ENCODE results near the gene DPPA4.
"Not testable (repeated sequence)": the region's sequence is repeated elsewhere in the genome, so short reads cannot be mapped to it uniquely, and the experiment has no call there.

DPPA4 gene, protein sequence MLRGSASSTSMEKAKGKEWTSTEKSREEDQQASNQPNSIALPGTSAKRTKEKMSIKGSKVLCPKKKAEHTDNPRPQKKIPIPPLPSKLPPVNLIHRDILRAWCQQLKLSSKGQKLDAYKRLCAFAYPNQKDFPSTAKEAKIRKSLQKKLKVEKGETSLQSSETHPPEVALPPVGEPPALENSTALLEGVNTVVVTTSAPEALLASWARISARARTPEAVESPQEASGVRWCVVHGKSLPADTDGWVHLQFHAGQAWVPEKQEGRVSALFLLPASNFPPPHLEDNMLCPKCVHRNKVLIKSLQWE

DNA sequence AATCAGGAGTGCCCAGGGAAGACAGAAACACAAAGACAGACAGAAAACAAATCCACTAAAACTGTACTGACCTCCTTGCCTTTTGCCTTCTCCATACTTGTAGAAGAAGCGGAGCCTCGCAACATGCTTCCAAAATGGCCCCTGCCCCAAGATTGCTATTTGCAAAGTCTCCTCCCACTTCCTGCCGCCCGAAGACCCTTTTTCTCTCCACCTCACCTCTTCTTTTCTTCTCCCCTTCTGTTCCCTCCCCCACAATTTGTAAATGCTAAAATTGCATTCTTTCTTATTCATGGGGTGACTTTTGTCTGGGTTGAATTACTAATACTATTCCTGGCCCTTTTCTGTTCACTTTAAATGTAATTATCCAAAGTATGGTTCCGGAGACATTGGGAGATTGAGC is at the start of gene DPPA4:
TSS of gene DPPA4 (minus strand) at position 154 of the 400 bp plus-strand sequence. CDS start at position 125, 29 bp downstream.
- no peak for DNase-seq (ENCODE audit: low spot score)

DNA sequence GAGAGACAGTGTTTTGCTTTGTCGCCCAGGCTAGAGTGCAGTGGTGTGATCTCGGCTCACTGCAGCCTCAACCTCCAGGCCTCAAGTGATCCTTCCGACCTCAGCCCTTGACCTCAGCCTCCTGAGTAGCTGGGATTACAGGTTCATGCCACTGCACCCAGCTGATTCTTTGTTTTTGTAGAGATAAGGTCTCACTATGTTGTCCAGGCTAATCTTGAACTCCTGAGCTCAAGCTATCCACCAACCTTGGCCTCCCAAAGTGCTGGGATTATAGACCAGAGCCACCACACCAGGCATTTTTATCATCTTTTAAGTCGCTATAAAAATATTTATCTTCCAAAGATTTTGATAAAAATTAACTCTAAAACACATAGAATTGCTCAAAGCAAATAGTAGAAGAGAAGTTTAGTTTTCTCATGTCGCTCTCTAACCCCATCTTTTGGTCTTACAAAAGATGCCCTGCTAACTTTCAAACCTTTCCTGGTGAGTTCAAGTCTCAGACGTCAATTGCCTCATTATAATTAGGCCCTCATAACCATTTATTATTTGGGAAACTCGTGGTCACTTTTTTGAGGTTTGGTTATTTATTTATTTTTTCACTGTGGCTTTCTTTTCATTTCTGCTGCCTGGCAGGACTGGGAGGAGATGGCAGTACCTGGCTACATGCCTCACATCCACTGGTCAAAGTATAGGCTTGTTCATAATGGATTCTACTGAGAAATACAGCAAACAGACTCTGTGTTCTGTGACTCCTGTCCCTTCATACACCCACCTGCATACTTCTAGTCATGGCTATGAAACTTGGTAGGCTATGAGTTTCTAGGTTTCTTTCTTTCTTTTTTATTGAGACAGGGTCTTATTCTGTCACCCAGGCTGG is 48.3 kb upstream of the DPPA4 start:
- DNase-seq (ENCODE audit: low spot score): no peak

DNA sequence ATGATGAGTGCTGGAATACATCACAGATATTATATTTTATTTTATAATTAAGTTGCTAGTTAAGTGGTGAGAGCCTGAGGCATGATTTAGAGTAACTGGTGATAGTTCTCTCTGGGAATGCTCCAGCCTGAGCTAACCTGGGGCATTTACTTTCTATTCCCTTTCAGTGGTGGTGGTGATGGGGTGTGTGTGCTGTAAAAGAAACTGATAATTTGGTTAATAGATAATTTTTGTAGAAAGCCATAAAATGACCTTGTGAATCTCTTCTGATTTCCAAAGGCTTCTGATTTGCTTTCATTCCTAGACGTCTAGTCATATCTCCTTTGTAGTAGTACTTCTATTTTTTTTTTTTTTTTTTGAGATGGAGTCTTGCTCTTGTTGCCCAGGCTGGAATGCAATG is 46.8 kb upstream of the DPPA4 start:
- DNase-seq (ENCODE audit: low spot score): no peak

DNA sequence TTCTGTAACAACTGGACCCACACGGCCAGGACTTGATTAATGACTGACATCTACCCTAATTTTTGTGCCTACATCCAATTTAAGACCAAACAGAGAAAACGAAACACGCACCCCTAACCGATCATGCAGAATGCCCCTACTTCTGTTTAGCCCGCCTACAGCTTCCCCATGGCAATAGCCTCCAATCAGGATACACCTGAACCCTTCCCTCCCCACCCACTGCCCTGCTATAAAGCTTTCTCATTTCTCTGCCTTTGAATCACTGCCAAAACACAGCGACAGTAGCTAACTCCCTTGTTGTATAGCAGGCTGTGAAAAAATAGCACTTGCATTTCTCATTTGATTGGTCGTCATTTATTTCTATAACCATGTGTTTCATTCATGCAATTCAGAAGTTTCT is 45.2 kb upstream of the DPPA4 start:
- no peak for DNase-seq (ENCODE audit: low spot score)

DNA sequence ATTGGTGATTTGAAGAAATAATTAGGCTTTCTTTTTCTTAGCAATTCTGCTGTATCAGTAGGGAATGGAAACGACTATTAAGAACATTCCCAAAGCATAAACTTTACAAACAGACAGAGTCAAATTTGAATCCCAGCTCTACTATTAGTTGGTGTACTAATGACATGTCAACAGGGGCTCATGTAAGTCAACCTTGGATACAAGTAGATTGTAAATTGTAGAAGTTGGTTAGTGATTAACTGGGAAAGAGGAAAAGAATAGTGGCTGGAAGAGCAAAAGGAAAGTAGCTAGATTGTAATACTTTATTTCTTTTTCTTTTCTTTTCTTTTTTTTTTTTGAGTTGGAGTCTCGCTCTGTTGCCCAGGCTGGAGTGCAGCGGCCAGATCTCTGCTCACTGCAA is 38.6 kb upstream of the DPPA4 start:
- no peak for DNase-seq (ENCODE audit: low spot score)

DNA sequence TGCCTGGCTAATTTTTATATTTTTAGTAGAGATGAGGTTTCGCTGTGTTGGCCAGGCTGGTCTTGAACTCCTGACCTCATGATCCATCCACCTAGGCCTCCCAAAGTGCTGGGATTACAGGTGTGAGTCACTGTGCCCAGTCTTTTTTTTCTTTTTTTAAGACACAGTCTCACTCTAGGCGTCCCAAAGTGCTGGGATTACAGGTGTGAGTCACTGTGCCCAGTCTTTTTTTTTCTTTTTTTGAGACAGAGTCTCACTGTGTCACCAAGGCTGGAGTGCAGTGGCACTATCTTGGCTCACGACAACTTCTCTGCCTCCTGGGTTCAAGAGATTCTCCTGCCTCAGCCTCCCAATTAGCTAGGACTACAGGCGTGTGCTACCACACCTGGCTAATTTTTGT is 37.1 kb upstream of the DPPA4 start:
- DNase-seq (ENCODE audit: low spot score): not testable (repeated sequence)

DNA sequence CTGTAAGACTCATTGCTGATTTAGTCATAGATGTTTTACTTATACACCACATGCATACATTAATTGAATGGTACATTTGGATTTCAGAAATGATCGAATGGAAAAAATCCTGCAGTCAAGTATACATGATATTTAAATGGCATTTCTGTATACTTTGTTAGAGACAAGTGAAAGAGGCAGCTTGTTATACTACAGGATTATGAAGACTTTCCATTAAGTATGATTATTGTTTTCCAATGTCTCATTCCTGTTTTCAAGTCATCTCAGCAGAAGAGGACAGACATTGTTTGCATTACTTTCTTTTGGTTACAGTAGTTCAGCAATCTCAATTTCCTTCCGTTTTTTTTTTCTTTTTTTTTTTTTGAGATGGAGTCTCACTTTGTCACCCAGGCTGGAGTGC is 36.6 kb upstream of the DPPA4 start:
- no peak for DNase-seq (ENCODE audit: low spot score)

DNA sequence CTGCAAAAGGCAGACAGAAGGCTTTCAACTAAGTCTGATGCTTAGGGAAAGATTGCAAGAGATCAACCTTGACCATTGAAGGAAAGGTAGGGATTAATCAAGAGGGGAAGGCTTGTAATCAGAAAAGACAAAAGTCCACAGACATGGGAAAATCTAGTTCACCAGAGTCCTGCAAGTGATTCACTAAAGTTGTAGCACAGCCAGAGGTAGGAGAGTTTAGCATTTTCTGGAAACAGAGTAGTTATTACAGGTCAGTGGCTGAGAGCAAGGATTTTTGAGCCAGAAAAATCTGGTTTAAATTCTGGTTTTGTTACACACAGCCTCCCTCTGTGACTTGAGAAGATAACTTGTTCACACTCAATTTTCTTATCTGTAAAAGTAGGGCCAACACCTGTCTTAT is 35.3 kb upstream of the DPPA4 start:
- DNase-seq (ENCODE audit: low spot score): no peak

DNA sequence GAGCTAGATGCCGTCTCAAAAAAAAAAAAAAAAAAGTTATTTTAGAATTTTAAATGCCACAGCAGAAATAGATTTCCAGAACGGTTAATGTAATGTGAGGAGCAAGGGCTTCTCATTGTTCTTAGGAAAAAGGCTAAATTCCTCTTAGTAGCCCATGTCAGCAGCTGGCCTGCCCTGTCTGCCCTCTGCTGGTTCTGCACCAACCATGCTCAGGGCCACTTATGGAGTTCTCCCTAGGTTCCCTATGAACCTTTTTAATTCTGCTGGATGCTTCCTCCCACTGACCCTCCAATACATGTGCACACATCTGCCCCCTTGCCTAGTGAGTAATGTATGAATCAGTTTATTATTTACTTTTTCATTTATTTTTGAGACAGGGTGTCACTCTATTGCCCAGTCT is 32.2 kb upstream of the DPPA4 start:
- DNase-seq (ENCODE audit: low spot score): no peak

DNA sequence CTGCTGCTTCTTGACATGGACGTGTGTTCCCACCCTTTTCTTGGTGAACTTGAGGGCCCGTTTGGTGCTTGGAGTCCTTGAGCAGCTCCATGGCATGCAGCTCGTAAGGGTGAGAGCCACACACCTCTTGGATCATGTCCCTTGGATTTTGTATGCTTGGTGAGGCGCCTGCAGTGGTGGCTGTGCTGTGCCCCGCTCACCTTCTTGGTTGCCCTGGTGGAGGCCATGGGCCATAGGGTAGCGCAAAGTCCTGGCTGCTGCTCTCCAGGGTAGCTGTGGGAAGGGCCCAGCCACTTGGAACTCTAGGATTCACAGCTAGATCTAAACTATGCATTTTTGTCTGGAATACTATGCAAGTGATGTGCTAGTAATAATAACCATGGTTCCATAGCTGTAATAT is 26.7 kb upstream of the DPPA4 start:
- DNase-seq (ENCODE audit: low spot score): no peak

DNA sequence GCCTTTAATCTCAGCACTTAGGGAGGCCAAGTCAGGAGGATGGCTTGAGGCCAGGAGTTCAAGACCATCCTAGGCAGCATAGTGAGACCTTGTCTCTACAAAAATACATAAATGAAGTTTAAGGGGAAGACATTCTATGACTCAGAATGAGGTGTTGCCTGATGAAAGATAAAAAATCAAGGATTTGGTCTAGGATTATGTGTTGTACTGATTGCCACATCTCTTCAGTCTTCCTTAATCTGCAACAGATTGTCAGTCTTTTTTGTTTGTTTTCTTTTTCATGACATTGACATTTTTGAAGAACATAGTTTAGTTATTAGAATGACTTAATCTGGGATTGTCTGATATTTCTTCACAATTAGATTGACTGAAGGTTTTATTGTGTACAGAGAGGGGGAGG is 26.3 kb upstream of the DPPA4 start:
- DNase-seq (ENCODE audit: low spot score): no peak

DNA sequence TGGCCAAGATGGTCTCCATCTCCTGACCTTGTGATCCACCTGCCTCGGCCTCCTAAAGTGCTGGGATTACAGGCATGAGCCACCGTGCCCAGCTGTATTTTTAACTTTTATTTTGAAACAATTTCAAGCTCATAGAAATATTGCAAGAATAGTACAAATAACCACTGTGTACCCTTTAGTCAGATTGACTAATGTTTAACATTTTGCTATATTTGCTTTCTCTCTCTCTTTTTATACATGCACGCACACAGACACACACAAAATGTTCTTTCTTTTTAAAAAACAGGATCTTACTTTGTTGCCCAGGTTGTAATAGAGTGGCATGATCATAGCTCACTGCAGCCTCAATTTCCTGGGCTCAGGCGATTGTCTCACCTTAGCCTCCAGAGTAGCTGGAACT is 25.5 kb upstream of the DPPA4 start:
- DNase-seq (ENCODE audit: low spot score): no peak

DNA sequence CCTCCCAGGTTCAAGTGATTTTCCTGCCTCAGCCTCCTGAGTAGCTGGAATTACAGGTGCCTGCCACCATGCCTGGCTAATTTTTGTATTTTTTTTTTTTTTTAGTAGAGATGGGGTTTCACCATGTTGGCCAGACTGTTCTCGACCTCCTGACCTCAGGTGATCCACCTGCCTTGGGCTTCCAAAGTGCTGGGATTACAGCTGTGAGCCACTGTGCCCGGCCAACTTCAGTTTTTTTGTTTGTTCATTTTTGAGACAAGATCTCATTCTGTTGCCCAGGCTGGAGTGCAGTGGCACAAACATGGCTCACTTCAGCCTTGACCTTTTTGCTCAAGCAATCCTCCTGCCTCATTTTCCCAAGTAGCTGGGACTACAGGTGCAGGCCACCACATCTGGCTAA is 21.5 kb upstream of the DPPA4 start:
- not testable (repeated sequence) for DNase-seq (ENCODE audit: low spot score)

DNA sequence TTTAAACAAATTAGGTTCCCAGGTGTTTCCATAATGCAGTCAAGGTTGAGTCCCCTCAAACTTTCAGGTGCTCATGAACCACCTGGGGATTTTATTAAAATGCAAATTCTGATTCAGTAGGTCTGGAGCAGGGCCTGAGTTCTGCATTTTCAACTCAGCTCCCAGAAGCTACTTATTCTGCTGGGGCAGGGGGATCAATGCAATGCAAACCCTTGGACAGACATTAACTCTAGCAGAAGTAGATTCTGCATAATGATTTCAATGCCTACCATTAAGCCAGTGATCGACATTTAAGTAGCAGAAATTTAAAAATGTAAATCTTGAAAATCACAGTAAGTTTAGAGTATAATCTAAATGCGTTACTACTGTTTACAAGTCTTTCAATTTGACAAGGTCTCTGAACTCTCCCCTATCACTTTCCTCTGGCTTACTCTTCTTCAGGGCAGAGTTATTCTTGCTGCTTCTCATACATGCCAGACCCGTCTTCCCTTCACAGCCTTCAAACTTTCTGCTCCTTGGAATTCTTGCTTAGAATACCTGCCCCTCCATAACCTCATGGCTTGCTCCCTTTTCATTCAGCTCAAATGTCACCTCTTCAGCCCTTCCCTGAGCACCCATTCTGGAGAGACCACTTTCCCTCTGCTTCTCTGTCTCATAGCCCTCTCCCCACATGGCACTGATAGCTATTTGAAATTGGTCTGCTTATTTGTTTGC is 19.3 kb upstream of the DPPA4 start:
- DNase-seq (ENCODE audit: low spot score): no peak

DNA sequence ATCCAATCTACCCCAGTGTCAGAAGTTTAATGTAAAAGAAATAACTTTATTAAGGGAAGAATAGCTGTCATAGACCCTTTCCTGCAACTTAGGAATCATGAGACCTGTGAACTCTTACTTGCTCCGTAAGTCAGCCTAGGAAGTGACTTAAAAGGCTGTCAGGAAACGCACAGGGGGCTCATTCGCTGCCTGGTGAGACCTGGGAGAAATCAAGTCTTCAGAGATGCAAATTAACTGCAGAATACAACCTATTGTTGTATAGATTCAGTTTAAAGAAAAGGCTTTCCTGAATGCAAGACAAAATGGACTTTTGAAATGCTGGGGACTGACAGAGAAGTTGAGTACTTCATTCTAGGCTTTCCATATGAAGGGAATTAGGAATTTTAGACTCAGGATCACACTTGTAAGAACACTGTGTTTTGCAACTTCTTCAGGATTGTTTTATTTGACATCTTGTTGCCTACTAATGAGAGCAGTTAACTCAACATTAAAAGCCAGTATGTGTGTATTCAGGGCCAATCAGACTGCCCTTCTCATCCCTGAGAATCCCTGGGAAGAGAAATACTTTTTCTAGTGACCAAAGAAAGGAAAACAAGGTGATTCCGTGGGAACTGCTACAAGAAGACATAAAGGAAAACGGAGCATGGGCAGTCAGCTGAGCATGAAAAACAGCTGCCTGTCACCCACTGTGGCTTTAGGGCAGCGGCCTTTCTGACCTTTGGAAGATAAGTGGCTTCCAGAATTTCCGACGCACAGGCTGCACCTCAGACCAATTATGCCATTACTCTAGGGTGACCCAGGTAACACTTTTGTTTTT is 18.5 kb upstream of the DPPA4 start:
- no peak for DNase-seq (ENCODE audit: low spot score)

DNA sequence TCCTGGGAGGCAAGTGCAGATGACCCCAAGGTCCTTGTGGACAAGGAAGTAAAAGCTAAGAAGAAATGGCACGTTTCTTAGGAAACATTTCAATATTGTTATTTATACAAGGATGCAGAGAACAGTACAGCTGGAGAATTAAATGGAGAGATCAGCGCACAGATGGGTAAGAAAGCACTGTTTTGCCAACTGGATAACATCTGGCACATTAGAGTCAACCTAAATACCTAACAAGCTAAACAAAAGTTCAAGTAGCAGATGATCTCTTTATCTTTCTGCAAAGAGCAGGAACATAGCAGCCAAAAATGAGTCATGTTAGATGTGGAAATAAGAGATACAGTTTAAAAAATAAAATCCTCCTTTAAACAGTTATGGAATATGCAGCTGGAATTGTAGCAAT is 15.7 kb upstream of the DPPA4 start:
- no peak for DNase-seq (ENCODE audit: low spot score)

DNA sequence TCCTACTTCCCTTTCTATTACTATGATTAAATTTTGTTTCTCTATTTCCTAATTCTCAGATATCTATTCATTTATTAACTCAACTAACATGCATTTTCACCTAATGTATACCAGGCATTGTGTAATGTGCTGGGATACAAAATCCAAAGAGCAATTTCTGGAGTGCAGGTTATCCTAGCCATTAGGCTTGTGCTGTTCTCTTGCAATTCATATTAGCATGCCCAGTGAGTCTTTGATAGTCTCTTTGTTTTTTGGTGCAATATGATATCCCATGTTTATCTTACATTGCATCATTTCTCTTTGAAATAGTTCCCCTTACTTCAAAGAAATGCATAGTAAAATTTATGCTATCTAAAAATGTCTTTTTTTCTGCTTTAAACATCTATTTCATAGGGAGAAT is 13.9 kb upstream of the DPPA4 start:
- DNase-seq (ENCODE audit: low spot score): no peak

DNA sequence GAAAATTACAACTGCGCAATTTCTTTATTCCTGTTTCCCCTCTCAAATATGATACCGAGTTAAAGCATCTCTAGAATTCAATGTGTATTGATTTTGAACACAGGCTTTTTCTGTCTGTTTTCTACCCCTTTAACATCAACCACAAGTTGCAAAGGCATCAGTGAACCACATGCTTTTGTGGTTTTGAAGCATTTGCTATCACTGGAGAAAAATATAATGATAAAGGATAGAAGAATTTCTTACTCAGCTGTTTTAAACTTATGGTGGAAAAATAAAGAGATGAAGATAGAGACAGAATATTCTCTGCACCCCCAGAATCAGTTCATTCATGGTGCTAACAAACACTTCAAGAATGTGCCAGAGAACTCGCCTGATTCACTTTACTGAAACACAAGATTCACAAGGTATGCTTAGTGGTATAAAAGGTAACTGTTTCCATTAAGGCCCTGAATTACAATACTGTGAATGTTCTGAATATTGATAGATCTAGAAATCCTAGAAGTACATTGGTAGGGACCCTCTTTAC is 9.5 kb upstream of the DPPA4 start:
- DNase-seq (ENCODE audit: low spot score): no peak

DNA sequence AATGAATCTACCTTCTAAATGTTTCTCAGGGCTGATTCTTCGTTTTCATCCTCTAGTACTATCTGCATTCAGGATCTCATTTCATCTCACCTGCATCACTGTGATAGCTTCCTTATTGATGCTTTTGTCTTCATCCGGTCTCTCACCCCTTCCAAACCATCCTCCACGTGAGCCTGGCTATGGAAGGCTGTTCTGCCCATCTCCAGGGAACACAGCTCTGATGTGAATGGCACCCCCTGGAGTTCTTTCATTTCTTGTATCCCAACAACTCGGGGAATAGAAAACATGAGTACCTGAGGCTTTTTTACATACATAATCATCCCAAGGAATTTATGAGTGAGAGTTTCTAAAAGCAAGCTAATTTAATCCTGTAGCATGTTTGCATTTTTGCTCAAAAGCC is 8.8 kb upstream of the DPPA4 start:
- DNase-seq (ENCODE audit: low spot score): no peak

DNA sequence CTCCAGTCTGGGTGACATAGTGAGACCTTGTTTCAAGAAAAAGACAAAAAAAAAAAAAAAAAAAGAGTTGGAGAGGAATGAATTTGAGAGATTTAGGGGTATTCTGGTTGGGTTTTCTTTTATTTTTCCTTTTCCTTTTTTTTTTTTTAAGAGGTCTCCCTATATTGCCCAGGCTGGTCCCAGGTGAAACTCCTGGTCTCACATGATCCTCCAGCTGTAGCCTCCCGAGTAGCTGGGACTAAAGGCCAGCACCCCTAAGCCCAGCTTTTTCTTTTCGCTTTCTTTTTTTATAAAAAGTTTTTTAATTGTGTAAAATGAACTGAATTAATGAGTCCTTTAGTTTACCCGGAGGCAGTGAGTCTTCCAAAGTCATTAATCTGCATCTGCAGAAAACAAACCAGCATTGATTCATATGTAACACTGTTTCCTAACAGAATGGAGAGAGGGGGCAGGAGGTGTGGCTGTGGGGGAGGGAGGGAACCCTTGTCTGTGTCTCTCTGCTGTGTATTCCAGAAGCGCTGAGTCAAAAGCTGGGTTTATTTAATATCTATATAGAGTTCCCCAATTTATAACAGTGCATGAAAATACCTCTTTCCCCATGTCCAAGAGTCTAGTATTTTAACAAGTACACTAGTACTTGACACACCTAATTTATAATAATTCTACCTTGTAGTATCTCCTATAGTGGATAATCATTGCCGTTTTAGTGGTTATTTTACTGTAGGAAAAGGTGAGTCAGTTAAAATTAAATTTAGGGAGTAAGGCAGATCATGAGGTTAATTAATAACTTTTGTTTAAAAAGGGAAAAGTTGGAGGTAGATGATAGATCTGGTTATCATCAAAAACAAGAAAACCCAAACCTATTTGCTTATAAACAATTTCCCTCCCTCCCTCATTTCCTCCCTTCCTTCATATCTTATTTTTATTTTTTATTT is 2.6 kb upstream of the DPPA4 start:
- no peak for DNase-seq (ENCODE audit: low spot score)

DNA sequence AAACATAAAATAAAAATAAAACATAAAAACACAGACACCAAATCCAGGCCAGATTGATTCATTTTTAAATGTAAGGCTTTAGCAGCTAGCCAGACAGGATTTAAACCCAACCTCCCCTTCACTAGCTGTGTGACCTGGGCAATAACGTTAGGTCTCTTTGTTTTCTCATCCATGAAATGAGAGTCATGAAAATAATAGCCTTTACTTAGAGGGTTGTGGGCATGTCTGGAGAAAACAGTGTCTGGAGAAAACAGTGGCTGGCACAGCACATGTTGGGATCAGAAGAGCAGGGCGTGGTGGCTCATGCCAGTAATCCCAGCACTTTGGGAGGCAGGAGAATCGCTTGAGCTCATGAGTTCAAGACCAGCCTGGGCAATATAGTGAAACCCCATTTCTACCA is 1.9 kb upstream of the DPPA4 start:
- DNase-seq (ENCODE audit: low spot score): no peak

All from globus pallidus (tissue), 1 donor.